ENCODE results near the gene CD276.
"Not testable (repeated sequence)": the region's sequence is repeated elsewhere in the genome, so short reads cannot be mapped to it uniquely, and the experiment has no call there.

Gene CD276

GRCh38 chr15:73717206-73717605, 33.0 kb downstream of the CD276 start:
- no peak overlapping the region for H3K4me3 ChIP-seq (ENCODE audit: low read depth in 1 of 5, low read length in 5 of 5)
- H3K27me3 ChIP-seq (ENCODE audit: control insufficient read depth in 5 of 5, insufficient read depth in 4 of 5, low read length in 5 of 5) = peaks cover 0 to 10% (median 0%) of the 10 kb centered on the region in 5 donors
- H3K27ac ChIP-seq (ENCODE audit: low read depth, low read length) = no peak overlapping the region
- no peaks in the 10 kb centered on the region for H3K9me3 ChIP-seq (ENCODE audit: control insufficient read depth in 5 of 5, low read length in 5 of 5)
- H3K36me3 ChIP-seq (ENCODE audit: control insufficient read depth in 5 of 5, insufficient read depth in 5 of 5, low read length in 5 of 5) = peaks cover 4 to 23% (median 20%) of the 10 kb centered on the region in 5 donors
- H3K9ac ChIP-seq (ENCODE audit: low read length in 5 of 5) = no peak overlapping the region
- no peaks in the 10 kb centered on the region for H3K4me1 ChIP-seq (ENCODE audit: control insufficient read depth in 5 of 5, insufficient read depth in 5 of 5, low read length in 5 of 5)

GRCh38 chr15:73717802-73718201, 33.6 kb downstream of the CD276 start:
- Histone ChIP-seq H3K27me3 (ENCODE audit: control insufficient read depth in 5 of 5, insufficient read depth in 4 of 5, low read length in 5 of 5) (peaks cover 0 to 16% (median 0%) of the 10 kb centered on the region in 5 donors), H3K27ac (ENCODE audit: low read depth, low read length) (no peak overlapping the region), H3K9ac (ENCODE audit: low read length in 5 of 5) (no peak overlapping the region), H3K36me3 (ENCODE audit: control insufficient read depth in 5 of 5, insufficient read depth in 5 of 5, low read length in 5 of 5) (peaks cover 4 to 17% (median 15%) of the 10 kb centered on the region in 5 donors), H3K4me3 (ENCODE audit: low read depth in 1 of 5, low read length in 5 of 5) (no peak overlapping the region), H3K9me3 (ENCODE audit: control insufficient read depth in 5 of 5, low read length in 5 of 5) (no peaks in the 10 kb centered on the region), H3K4me1 (ENCODE audit: control insufficient read depth in 5 of 5, insufficient read depth in 5 of 5, low read length in 5 of 5) (no peaks in the 10 kb centered on the region)

GRCh38 chr15:73718694-73719093, 34.5 kb downstream of the CD276 start:
- Histone ChIP-seq H3K4me3 (ENCODE audit: low read depth in 1 of 5, low read length in 5 of 5) (no peak overlapping the region), H3K27me3 (ENCODE audit: control insufficient read depth in 5 of 5, insufficient read depth in 4 of 5, low read length in 5 of 5) (peaks cover 0 to 17% (median 0%) of the 10 kb centered on the region in 5 donors), H3K4me1 (ENCODE audit: control insufficient read depth in 5 of 5, insufficient read depth in 5 of 5, low read length in 5 of 5) (no peaks in the 10 kb centered on the region), H3K9ac (ENCODE audit: low read length in 5 of 5) (no peak overlapping the region), H3K9me3 (ENCODE audit: control insufficient read depth in 5 of 5, low read length in 5 of 5) (no peaks in the 10 kb centered on the region), H3K27ac (ENCODE audit: low read depth, low read length) (no peak overlapping the region), H3K36me3 (ENCODE audit: control insufficient read depth in 5 of 5, insufficient read depth in 5 of 5, low read length in 5 of 5) (peaks cover 0 to 8% (median 6%) of the 10 kb centered on the region in 5 donors)

- Histone ChIP-seq H3K27ac (ENCODE audit: low read depth, low read length) (no peak overlapping the region), H3K9me3 (ENCODE audit: control insufficient read depth in 5 of 5, low read length in 5 of 5) (no peaks in the 10 kb centered on the region), H3K4me1 (ENCODE audit: control insufficient read depth in 5 of 5, insufficient read depth in 5 of 5, low read length in 5 of 5) (no peaks in the 10 kb centered on the region), H3K9ac (ENCODE audit: low read length in 5 of 5) (no peak overlapping the region), H3K36me3 (ENCODE audit: control insufficient read depth in 5 of 5, insufficient read depth in 5 of 5, low read length in 5 of 5) (no peaks in the 10 kb centered on the region), H3K27me3 (ENCODE audit: control insufficient read depth in 5 of 5, insufficient read depth in 4 of 5, low read length in 5 of 5) (peaks cover 0 to 17% (median 0%) of the 10 kb centered on the region in 5 donors), H3K4me3 (ENCODE audit: low read depth in 1 of 5, low read length in 5 of 5) (no peak overlapping the region)
Observed at GRCh38 chr15:73722425-73722824, 38.2 kb downstream of the CD276 start.

- no peaks in the 10 kb centered on the region for H3K36me3 ChIP-seq (ENCODE audit: control insufficient read depth in 5 of 5, insufficient read depth in 5 of 5, low read length in 5 of 5)
- H3K27ac ChIP-seq (ENCODE audit: low read depth, low read length) = no peak overlapping the region
- no peaks in the 10 kb centered on the region for H3K4me1 ChIP-seq (ENCODE audit: control insufficient read depth in 5 of 5, insufficient read depth in 5 of 5, low read length in 5 of 5)
- H3K9me3 ChIP-seq (ENCODE audit: control insufficient read depth in 5 of 5, low read length in 5 of 5) = no peaks in the 10 kb centered on the region
- H3K9ac ChIP-seq (ENCODE audit: low read length in 5 of 5) = no peak overlapping the region
- H3K27me3 ChIP-seq (ENCODE audit: control insufficient read depth in 5 of 5, insufficient read depth in 4 of 5, low read length in 5 of 5) = peaks cover 0 to 17% (median 0%) of the 10 kb centered on the region in 5 donors
- H3K4me3 ChIP-seq (ENCODE audit: low read depth in 1 of 5, low read length in 5 of 5) = no peak overlapping the region
Observed at GRCh38 chr15:73723191-73723590, 39.0 kb downstream of the CD276 start.

GRCh38 chr15:73724212-73724611, 40.0 kb downstream of the CD276 start:
- H3K27me3 ChIP-seq (ENCODE audit: control insufficient read depth in 5 of 5, insufficient read depth in 4 of 5, low read length in 5 of 5) = peaks cover 0 to 17% (median 0%) of the 10 kb centered on the region in 5 donors
- no peak overlapping the region for H3K27ac ChIP-seq (ENCODE audit: low read depth, low read length)
- no peaks in the 10 kb centered on the region for H3K9me3 ChIP-seq (ENCODE audit: control insufficient read depth in 5 of 5, low read length in 5 of 5)
- no peaks in the 10 kb centered on the region for H3K4me1 ChIP-seq (ENCODE audit: control insufficient read depth in 5 of 5, insufficient read depth in 5 of 5, low read length in 5 of 5)
- H3K9ac ChIP-seq (ENCODE audit: low read length in 5 of 5) = no peak overlapping the region
- H3K36me3 ChIP-seq (ENCODE audit: control insufficient read depth in 5 of 5, insufficient read depth in 5 of 5, low read length in 5 of 5) = no peaks in the 10 kb centered on the region
- no peak overlapping the region for H3K4me3 ChIP-seq (ENCODE audit: low read depth in 1 of 5, low read length in 5 of 5)

GRCh38 chr15:73727330-73727976, 43.3 kb downstream of the CD276 start:
- Histone ChIP-seq H3K9ac (ENCODE audit: low read length in 5 of 5) (no peak overlapping the region), H3K27ac (ENCODE audit: low read depth, low read length) (no peak overlapping the region)

GRCh38 chr15:73732051-73732450, 47.9 kb downstream of the CD276 start:
- not testable (repeated sequence) for H3K4me3 ChIP-seq (ENCODE audit: low read depth in 1 of 5, low read length in 5 of 5); H3K36me3 ChIP-seq (ENCODE audit: control insufficient read depth in 5 of 5, insufficient read depth in 5 of 5, low read length in 5 of 5); H3K9me3 ChIP-seq (ENCODE audit: control insufficient read depth in 5 of 5, low read length in 5 of 5)

More at GRCh38 chr15:73727330-73727976, 43.3 kb downstream of the CD276 start:
- H3K4me1 ChIP-seq (ENCODE audit: control insufficient read depth in 5 of 5, insufficient read depth in 5 of 5, low read length in 5 of 5) = no peaks in the 10 kb centered on the region
- no peak overlapping the region for H3K4me3 ChIP-seq (ENCODE audit: low read depth in 1 of 5, low read length in 5 of 5)
- H3K36me3 ChIP-seq (ENCODE audit: control insufficient read depth in 5 of 5, insufficient read depth in 5 of 5, low read length in 5 of 5) = no peaks in the 10 kb centered on the region
- no peaks in the 10 kb centered on the region for H3K9me3 ChIP-seq (ENCODE audit: control insufficient read depth in 5 of 5, low read length in 5 of 5)
- peaks cover 0 to 5% (median under 1%) of the 10 kb centered on the region in 5 donors for H3K27me3 ChIP-seq (ENCODE audit: control insufficient read depth in 5 of 5, insufficient read depth in 4 of 5, low read length in 5 of 5)

GRCh38 chr15:73732930-73733329, 48.7 kb downstream of the CD276 start:
- H3K4me3 ChIP-seq (ENCODE audit: low read depth in 1 of 5, low read length in 5 of 5) = no peak overlapping the region
- no peaks in the 10 kb centered on the region for H3K36me3 ChIP-seq (ENCODE audit: control insufficient read depth in 5 of 5, insufficient read depth in 5 of 5, low read length in 5 of 5)
- no peaks in the 10 kb centered on the region for H3K4me1 ChIP-seq (ENCODE audit: control insufficient read depth in 5 of 5, insufficient read depth in 5 of 5, low read length in 5 of 5)
- H3K27ac ChIP-seq (ENCODE audit: low read depth, low read length) = no peak overlapping the region
- peaks cover 0 to 29% (median 26%) of the 10 kb centered on the region in 5 donors for H3K27me3 ChIP-seq (ENCODE audit: control insufficient read depth in 5 of 5, insufficient read depth in 4 of 5, low read length in 5 of 5)
- no peaks in the 10 kb centered on the region for H3K9me3 ChIP-seq (ENCODE audit: control insufficient read depth in 5 of 5, low read length in 5 of 5)
- no peak overlapping the region for H3K9ac ChIP-seq (ENCODE audit: low read length in 5 of 5)

More at GRCh38 chr15:73732051-73732450, 47.9 kb downstream of the CD276 start:
- H3K27ac ChIP-seq (ENCODE audit: low read depth, low read length); H3K4me1 ChIP-seq (ENCODE audit: control insufficient read depth in 5 of 5, insufficient read depth in 5 of 5, low read length in 5 of 5); H3K9ac ChIP-seq (ENCODE audit: low read length in 5 of 5): not testable (repeated sequence)
- H3K27me3 ChIP-seq (ENCODE audit: control insufficient read depth in 5 of 5, insufficient read depth in 4 of 5, low read length in 5 of 5) = peaks cover 0 to 21% (median 20%) of the 10 kb centered on the region in 5 donors

- Histone ChIP-seq H3K4me3 (ENCODE audit: low read depth in 1 of 5, low read length in 5 of 5) (no peak overlapping the region), H3K27me3 (ENCODE audit: control insufficient read depth in 5 of 5, insufficient read depth in 4 of 5, low read length in 5 of 5) (peaks cover 0 to 35% (median 28%) of the 10 kb centered on the region in 5 donors), H3K27ac (ENCODE audit: low read depth, low read length) (no peak overlapping the region), H3K9me3 (ENCODE audit: control insufficient read depth in 5 of 5, low read length in 5 of 5) (no peaks in the 10 kb centered on the region), H3K4me1 (ENCODE audit: control insufficient read depth in 5 of 5, insufficient read depth in 5 of 5, low read length in 5 of 5) (peaks cover 0 to 6% (median 2%) of the 10 kb centered on the region in 5 donors), H3K36me3 (ENCODE audit: control insufficient read depth in 5 of 5, insufficient read depth in 5 of 5, low read length in 5 of 5) (no peaks in the 10 kb centered on the region), H3K9ac (ENCODE audit: low read length in 5 of 5) (no peak overlapping the region)
Observed at GRCh38 chr15:73737535-73737934, 53.4 kb downstream of the CD276 start.
